Coronary artery (tissue), 2 donors: ENCODE results near the gene PRKAA1.
A peak's percentile ranks its signal among the peaks of the same experiment; 100 is the strongest.

Source experiments
- DNase-seq: peaks from one replicate; pipeline ENCODE4 v3.0.0-alpha.2; 2017; ENCODE audit warnings: low spot score
- H3K27ac ChIP-seq, 2 donors: fragments of 200-600 bp; sonication (generic); one replicate each; pipeline ENCODE4 v1.5.1; 2016 to 2019
- H3K4me3 ChIP-seq: fragments of 200-600 bp; sonication (generic); 2 replicates; pipeline ENCODE4 v1.5.1; 2016; ENCODE audit warnings: mild to moderate bottlenecking, moderate library complexity
- CTCF ChIP-seq: fragments of 200-600 bp; sonication (generic); IDR thresholded peaks from one replicate; pipeline ENCODE4 v1.5.1; 2019; ENCODE audit warnings: antibody characterized with exemption

PRKAA1 gene

GRCh38 chr5:40823459-40823858 is 25.3 kb upstream of the PRKAA1 start:
- no peak for DNase-seq
- Histone ChIP-seq H3K27ac (no peak overlapping the region), H3K4me3 (no peak overlapping the region)
- no peak for TF ChIP-seq CTCF

- Histone ChIP-seq H3K27ac (no peak overlapping the region), H3K4me3 (no peak overlapping the region)
- no peak for DNase-seq
- TF ChIP-seq CTCF, result no peak
Measured at GRCh38 chr5:40813698-40814281, 15.6 kb upstream of the PRKAA1 start.

- Histone ChIP-seq H3K4me3 (no peak overlapping the region), H3K27ac (no peak overlapping the region)
- no peak for TF ChIP-seq CTCF
- DNase-seq, result no peak
Measured at GRCh38 chr5:40812125-40812524, 14.0 kb upstream of the PRKAA1 start.

- H3K27ac ChIP-seq, result no peak overlapping the region
- no peak for DNase-seq
- TF ChIP-seq CTCF, result no peak
- H3K4me3 ChIP-seq, result no peak overlapping the region
Measured at GRCh38 chr5:40801771-40802562, 3.8 kb upstream of the PRKAA1 start.

GRCh38 chr5:40799258-40799657 is 1.1 kb upstream of the PRKAA1 start:
- no peak for TF ChIP-seq CTCF
- peak overlapping the region; percentile 99 for H3K4me3 ChIP-seq
- no peak overlapping the region for H3K27ac ChIP-seq
- no peak for DNase-seq

- Histone ChIP-seq H3K27ac (peak overlapping the region; percentile 93 to 98), H3K4me3 (peak overlapping the region; percentile 99)
- DNase-seq, result no peak
- TF ChIP-seq CTCF, result no peak
Measured at GRCh38 chr5:40798801-40799210, 632 bp upstream of the PRKAA1 start.
